OCI-M1 (cell line): ENCODE measurements around the gene GNB1.
"Not testable (repeated sequence)": the region's sequence is repeated elsewhere in the genome, so short reads cannot be mapped to it uniquely, and the experiment has no call there.

ENCODE experiments used
- DNase-seq: peaks from one replicate; lab custom pipeline; 2025; lab: John Stamatoyannopoulos, UW

GNB1 gene

GRCh38 chr1:1891349-1892078 lies 627 bp upstream of the GNB1 start:
- peak; percentile 70 for DNase-seq

- peak; percentile 70 for DNase-seq
Measured at GRCh38 chr1:1889847-1890505, 911 bp downstream of the GNB1 start.

GRCh38 chr1:1889090-1889750 lies 1.7 kb downstream of the GNB1 start:
- peak; percentile 55 for DNase-seq

- not testable (repeated sequence) for DNase-seq
Measured at GRCh38 chr1:1883890-1884289, 7.0 kb downstream of the GNB1 start.

GRCh38 chr1:1883092-1883873 lies 7.6 kb downstream of the GNB1 start:
- DNase-seq = peak; percentile 68

GRCh38 chr1:1881727-1882126 lies 9.2 kb downstream of the GNB1 start:
- DNase-seq = no peak

GRCh38 chr1:1880617-1881312 lies 10.1 kb downstream of the GNB1 start:
- no peak for DNase-seq

GRCh38 chr1:1879942-1880341 lies 10.9 kb downstream of the GNB1 start:
- DNase-seq = no peak

GRCh38 chr1:1877865-1878436 lies 12.9 kb downstream of the GNB1 start:
- DNase-seq = no peak

- DNase-seq = no peak
Measured at GRCh38 chr1:1876335-1876930, 14.5 kb downstream of the GNB1 start.

- no peak for DNase-seq
Measured at GRCh38 chr1:1875932-1876331, 15.0 kb downstream of the GNB1 start.

- DNase-seq = no peak
Measured at GRCh38 chr1:1874901-1875300, 16.0 kb downstream of the GNB1 start.

GRCh38 chr1:1873186-1873585 lies 17.7 kb downstream of the GNB1 start:
- DNase-seq = no peak

GRCh38 chr1:1872329-1872994 lies 18.4 kb downstream of the GNB1 start:
- DNase-seq = no peak

- DNase-seq = peak; percentile 67
Measured at GRCh38 chr1:1869469-1869868, 21.4 kb downstream of the GNB1 start.

- DNase-seq = no peak
Measured at GRCh38 chr1:1867164-1867563, 23.7 kb downstream of the GNB1 start.

GRCh38 chr1:1862905-1863547 lies 27.9 kb downstream of the GNB1 start:
- no peak for DNase-seq

GRCh38 chr1:1861761-1862310 lies 29.1 kb downstream of the GNB1 start:
- not testable (repeated sequence) for DNase-seq

GRCh38 chr1:1861339-1861730 lies 29.6 kb downstream of the GNB1 start:
- no peak for DNase-seq
